ENCODE data around the gene LILRA2.
"Not testable (repeated sequence)": the region's sequence is repeated elsewhere in the genome, so short reads cannot be mapped to it uniquely, and the experiment has no call there.

DNA sequence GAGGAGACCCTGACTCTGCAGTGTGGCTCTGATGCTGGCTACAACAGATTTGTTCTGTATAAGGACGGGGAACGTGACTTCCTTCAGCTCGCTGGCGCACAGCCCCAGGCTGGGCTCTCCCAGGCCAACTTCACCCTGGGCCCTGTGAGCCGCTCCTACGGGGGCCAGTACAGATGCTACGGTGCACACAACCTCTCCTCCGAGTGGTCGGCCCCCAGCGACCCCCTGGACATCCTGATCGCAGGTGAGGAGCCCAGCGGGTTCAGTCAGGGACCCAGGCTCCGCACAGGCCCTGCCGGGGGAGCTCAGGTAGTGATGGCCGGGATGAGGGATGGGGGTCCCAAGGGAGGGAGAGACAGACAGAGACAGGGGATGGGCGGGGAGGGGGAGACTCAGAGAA lies 58.9 kb downstream of the LILRA2 start:
- TF ChIP-seq, protein P1, sequence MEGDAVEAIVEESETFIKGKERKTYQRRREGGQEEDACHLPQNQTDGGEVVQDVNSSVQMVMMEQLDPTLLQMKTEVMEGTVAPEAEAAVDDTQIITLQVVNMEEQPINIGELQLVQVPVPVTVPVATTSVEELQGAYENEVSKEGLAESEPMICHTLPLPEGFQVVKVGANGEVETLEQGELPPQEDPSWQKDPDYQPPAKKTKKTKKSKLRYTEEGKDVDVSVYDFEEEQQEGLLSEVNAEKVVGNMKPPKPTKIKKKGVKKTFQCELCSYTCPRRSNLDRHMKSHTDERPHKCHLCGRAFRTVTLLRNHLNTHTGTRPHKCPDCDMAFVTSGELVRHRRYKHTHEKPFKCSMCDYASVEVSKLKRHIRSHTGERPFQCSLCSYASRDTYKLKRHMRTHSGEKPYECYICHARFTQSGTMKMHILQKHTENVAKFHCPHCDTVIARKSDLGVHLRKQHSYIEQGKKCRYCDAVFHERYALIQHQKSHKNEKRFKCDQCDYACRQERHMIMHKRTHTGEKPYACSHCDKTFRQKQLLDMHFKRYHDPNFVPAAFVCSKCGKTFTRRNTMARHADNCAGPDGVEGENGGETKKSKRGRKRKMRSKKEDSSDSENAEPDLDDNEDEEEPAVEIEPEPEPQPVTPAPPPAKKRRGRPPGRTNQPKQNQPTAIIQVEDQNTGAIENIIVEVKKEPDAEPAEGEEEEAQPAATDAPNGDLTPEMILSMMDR (IDR thresholded peaks at IDR 0.05): not testable (repeated sequence)
- not testable (repeated sequence) for TF ChIP-seq CBFB (CRISPR knock-in tag; IDR thresholded peaks at IDR 0.05; ENCODE audit: low read depth); SP1 (CRISPR knock-in tag; conservative IDR thresholded peaks at IDR 0.05)
- TF ChIP-seq, protein P2, sequence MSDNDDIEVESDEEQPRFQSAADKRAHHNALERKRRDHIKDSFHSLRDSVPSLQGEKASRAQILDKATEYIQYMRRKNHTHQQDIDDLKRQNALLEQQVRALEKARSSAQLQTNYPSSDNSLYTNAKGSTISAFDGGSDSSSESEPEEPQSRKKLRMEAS (CRISPR knock-in tag; IDR thresholded peaks at IDR 0.05): not testable (repeated sequence)

Measured in WTC11 (cell line).